Common myeloid progenitor, CD34-positive (primary cell): ENCODE measurements around the gene FAM53C.
A peak's percentile ranks its signal among the peaks of the same experiment; 100 is the strongest.

Source experiments
- CTCF ChIA-PET: fragments of 350-600 bp; sonication (Branson Sonifier 250); formaldehyde crosslinking; loops from one replicate; lab custom pipeline; 2021; ENCODE audit warnings: antibody characterized with exemption; lab: Charles Lee
- POLR2A ChIA-PET: fragments of 350-600 bp; sonication (Branson Sonifier 250); formaldehyde crosslinking; loops from one replicate; lab custom pipeline; 2021; ENCODE audit warnings: antibody characterized with exemption; lab: Charles Lee
- DNase-seq, 3 donors: peaks; one replicate each; pipeline versions ENCODE4 v3.0.0 to v3.0.0-alpha.2; 2013
- H3K27ac ChIP-seq, 2 experiments: 1 replicate in 1 of 2; 2 replicates in 1 of 2; pipeline ENCODE4 v1.7.0; 2013; ENCODE audit warnings: inconsistent platforms in 2 of 2, low read length in 2 of 2, mild to moderate bottlenecking in 2 of 2, low read depth in 1 of 2, moderate library complexity in 1 of 2; ENCODE audit not compliant: severe bottlenecking in 2 of 2, insufficient read depth in 1 of 2, poor library complexity in 1 of 2
- H3K27me3 ChIP-seq, 5 experiments: replicated peaks in 2 of 5; 1 replicate in 3 of 5; 2 replicates in 2 of 5; pipeline versions ENCODE4 v1.6.1 to v1.7.0; 2013; ENCODE audit warnings: low read length in 4 of 5, mild to moderate bottlenecking in 2 of 5, moderate library complexity in 2 of 5, inconsistent platforms in 1 of 5; ENCODE audit not compliant: insufficient read depth in 5 of 5, control insufficient read depth in 4 of 5
- H3K36me3 ChIP-seq, 4 experiments: 1 replicate in 2 of 4; 2 replicates in 2 of 4; pipeline versions ENCODE4 v1.6.1 to v1.7.0; 2013; ENCODE audit warnings: low read length in 3 of 4, control low read depth in 1 of 4, mild to moderate bottlenecking in 1 of 4; ENCODE audit not compliant: control insufficient read depth in 4 of 4, insufficient read depth in 4 of 4
- H3K4me1 ChIP-seq, 4 experiments: 1 replicate in 3 of 4; 2 replicates in 1 of 4; pipeline versions ENCODE4 v1.6.1 to v1.7.1; 2013; ENCODE audit warnings: low read length in 3 of 4, mild to moderate bottlenecking in 3 of 4, control low read depth in 1 of 4, inconsistent platforms in 1 of 4, moderate library complexity in 1 of 4; ENCODE audit not compliant: control insufficient read depth in 4 of 4, insufficient read depth in 4 of 4; ENCODE audit errors: control extremely low read depth in 1 of 4
- H3K4me3 ChIP-seq, 7 experiments: 1 replicate in 4 of 7; 2 replicates in 3 of 7; pipeline versions ENCODE4 v1.5.1 to v1.7.0; 2013; ENCODE audit warnings: mild to moderate bottlenecking in 7 of 7, low read length in 6 of 7, moderate library complexity in 6 of 7, inconsistent platforms in 2 of 7, low read depth in 2 of 7, control low read depth in 1 of 7; ENCODE audit not compliant: insufficient read depth in 4 of 7, control insufficient read depth in 1 of 7; ENCODE audit errors: extremely low read depth in 1 of 7
- H3K9me3 ChIP-seq, 5 experiments: 1 replicate in 4 of 5; 2 replicates in 1 of 5; pipeline versions ENCODE4 v1.6.1 to v1.7.1; 2013; ENCODE audit warnings: low read length in 4 of 5, mild to moderate bottlenecking in 2 of 5, inconsistent platforms in 1 of 5, low read depth in 1 of 5, moderate library complexity in 1 of 5; ENCODE audit not compliant: control insufficient read depth in 4 of 5, insufficient read depth in 2 of 5; ENCODE audit errors: control extremely low read depth in 1 of 5
- WGBS: methylation state at CpG from one replicate; pipeline ENCODE4 v1.1.5; 2013; ENCODE audit not compliant: insufficient coverage; 5-methylcytosine and 5-hydroxymethylcytosine counted together

Gene FAM53C

GRCh38 chr5:138352722-138353559 is 14.9 kb downstream of the FAM53C start:
- H3K4me1 ChIP-seq = peaks cover 25 to 45% (median 35%) of the 10 kb centered on the region in 4 experiments
- H3K4me3 ChIP-seq = peak overlapping the region; percentile 86 to 98 (median 96)
- DNase-seq = peak; percentile 66 to 86 (median 82)
- POLR2A ChIA-PET = interaction anchor here (0.6 to 2.7 kb wide), 6 partner anchors 13 to 174 kb away, joined by 3 to 44 read pairs (median 8); partner anchors contain the start of genes CDC25C, FAM53C and KIF20A
- peak overlapping the region; percentile 91 to 98 for H3K27ac ChIP-seq
- 0% methylated on average over 44 of the region's 88 CpGs for WGBS
- CTCF ChIA-PET = interaction anchor here (0.5 to 10.2 kb wide), 22 partner anchors 9 to 182 kb away, joined by 3 to 233 read pairs (median 4); partner anchors contain the start of genes BRD8, CDC25C, EGR1 and FAM53C
- peaks cover 0 to 9% (median 2%) of the 10 kb centered on the region in 5 experiments for H3K9me3 ChIP-seq
- peaks cover 2 to 32% (median 11%) of the 10 kb centered on the region in 4 experiments for H3K36me3 ChIP-seq
- H3K27me3 ChIP-seq = no peaks in the 10 kb centered on the region

GRCh38 chr5:138353560-138354080 is 15.6 kb downstream of the FAM53C start:
- Histone ChIP-seq H3K27ac (peak overlapping the region; percentile 91 to 98), H3K9me3 (peaks cover 0 to 9% (median 2%) of the 10 kb centered on the region in 5 experiments), H3K4me1 (peaks cover 25 to 45% (median 35%) of the 10 kb centered on the region in 4 experiments), H3K27me3 (no peaks in the 10 kb centered on the region), H3K4me3 (peak overlapping the region; percentile 86 to 98 (median 96)), H3K36me3 (peaks cover 2 to 25% (median 4%) of the 10 kb centered on the region in 4 experiments)
- ChIA-PET POLR2A (interaction anchor here (0.6 to 2.7 kb wide), 6 partner anchors 12 to 174 kb away, joined by 3 to 44 read pairs (median 8); partner anchors contain the start of genes CDC25C, FAM53C and KIF20A), CTCF (interaction anchor here (0.5 to 10.2 kb wide), 13 partner anchors 15 to 181 kb away, joined by 3 to 233 read pairs (median 3); partner anchors contain the start of genes BRD8, CDC25C, EGR1 and FAM53C)
- WGBS = 0% methylated on average over 6 of the region's 11 CpGs
- peak in 2 of 3 donors; percentile 56 to 69 for DNase-seq

GRCh38 chr5:138354387-138354786 is 16.3 kb downstream of the FAM53C start:
- Histone ChIP-seq H3K27me3 (no peaks in the 10 kb centered on the region), H3K4me3 (peak overlapping the region in 6 of 7 experiments; percentile 86 to 98 (median 96)), H3K36me3 (peaks cover 0 to 18% (median 1%) of the 10 kb centered on the region in 4 experiments), H3K4me1 (peaks cover 25 to 42% (median 34%) of the 10 kb centered on the region in 4 experiments), H3K27ac (peak overlapping the region; percentile 91 to 98), H3K9me3 (peaks cover 0 to 9% (median 2%) of the 10 kb centered on the region in 5 experiments)
- POLR2A ChIA-PET = interaction anchor here (1.6 to 2.7 kb wide), 2 partner anchors 15 to 17 kb away, joined by 6 to 11 read pairs; partner anchors contain the start of gene FAM53C
- WGBS = 15% methylated on average over 4 of the region's 5 CpGs
- DNase-seq = no peak
- CTCF ChIA-PET = interaction anchor here (1.2 to 10.2 kb wide), 6 partner anchors 14 to 175 kb away, joined by 3 to 233 read pairs (median 8); partner anchors contain the start of genes BRD8, CDC25C, FAM53C and KIF20A

- peak; percentile 70 to 86 (median 83) for DNase-seq
- no CpG with 5 or more reads among the region's 6 CpGs for WGBS
- Histone ChIP-seq H3K9me3 (peaks cover 0 to 9% (median 2%) of the 10 kb centered on the region in 5 experiments), H3K27ac (peak overlapping the region in 1 of 2 experiments; percentile 98), H3K36me3 (peaks cover 0 to 13% (median 1%) of the 10 kb centered on the region in 4 experiments), H3K4me1 (peaks cover 22 to 37% (median 30%) of the 10 kb centered on the region in 4 experiments), H3K27me3 (no peaks in the 10 kb centered on the region), H3K4me3 (peak overlapping the region in 6 of 7 experiments; percentile 86 to 98 (median 96))
- POLR2A ChIA-PET = interaction anchor here (0.7 to 2.7 kb wide), 4 partner anchors 11 to 17 kb away, joined by 3 to 11 read pairs (median 4); partner anchors contain the start of gene FAM53C
- CTCF ChIA-PET = interaction anchor here (1.0 to 10.2 kb wide), 5 partner anchors 14 to 134 kb away, joined by 3 to 233 read pairs (median 3); partner anchors contain the start of genes CDC25C and FAM53C
Measured at GRCh38 chr5:138354926-138355378, 16.9 kb downstream of the FAM53C start.

- peaks cover 0 to 3% (median 1%) of the 10 kb centered on the region in 4 experiments for H3K36me3 ChIP-seq
- peaks cover 9 to 19% (median 13%) of the 10 kb centered on the region in 4 experiments for H3K4me1 ChIP-seq
- H3K27ac ChIP-seq = no peak overlapping the region
- CTCF ChIA-PET = no interaction called here
- DNase-seq = no peak
- no peak overlapping the region for H3K4me3 ChIP-seq
- H3K27me3 ChIP-seq = no peaks in the 10 kb centered on the region
- POLR2A ChIA-PET = no interaction called here
- H3K9me3 ChIP-seq = no peaks in the 10 kb centered on the region
- no CpG with 5 or more reads among the region's 3 CpGs for WGBS
Measured at GRCh38 chr5:138359621-138360020, 21.6 kb downstream of the FAM53C start.

- H3K27ac ChIP-seq = no peak overlapping the region
- POLR2A ChIA-PET = no interaction called here
Measured at GRCh38 chr5:138360941-138361452, 22.9 kb downstream of the FAM53C start.

More at GRCh38 chr5:138360941-138361452, 22.9 kb downstream of the FAM53C start:
- whole genome bisulfite sequencing = no CpG with 5 or more reads among the region's 1 CpG
- H3K9me3 ChIP-seq = no peaks in the 10 kb centered on the region
- DNase-seq = no peak
- no peak overlapping the region for H3K4me3 ChIP-seq
- no peaks in the 10 kb centered on the region for H3K27me3 ChIP-seq
- H3K4me1 ChIP-seq = peaks cover 0 to 7% (median 3%) of the 10 kb centered on the region in 4 experiments
- CTCF ChIA-PET = interaction anchor here (1.5 kb wide), 1 partner anchor 9 kb away, joined by 9 read pairs; the partner anchor contains the start of gene KDM3B
- H3K36me3 ChIP-seq = peaks cover 0 to 3% (median 1%) of the 10 kb centered on the region in 4 experiments
